Smooth muscle cell of the brain vasculature (primary cell): ENCODE results near the gene DYRK1B.

Experiments
- DNase-seq: peaks from one replicate; pipeline ENCODE4 v3.0.0-alpha.2; 2012; ENCODE audit warnings: low read depth, low spot score

The DYRK1B gene

DNA sequence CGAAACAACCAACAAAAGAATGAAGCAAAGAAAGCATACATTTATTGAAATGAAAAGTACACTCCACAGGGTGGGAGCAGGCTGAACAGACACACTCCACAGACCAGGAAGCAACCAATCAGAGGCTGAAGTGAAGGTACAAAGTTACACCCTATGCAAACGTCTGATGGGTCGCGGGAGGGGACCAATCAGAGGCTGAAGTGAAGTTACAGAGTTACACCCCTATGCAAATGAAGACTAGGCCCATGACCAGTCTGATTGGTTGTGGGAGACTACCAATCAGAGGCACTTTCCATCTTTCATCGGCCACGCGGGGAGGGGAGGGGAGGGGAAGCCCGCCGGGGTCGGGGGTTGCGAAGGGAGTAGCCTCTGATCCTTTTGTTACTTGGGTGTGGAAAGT, 24.6 kb upstream of the DYRK1B start:
- peak; percentile 40 for DNase-seq

DNA sequence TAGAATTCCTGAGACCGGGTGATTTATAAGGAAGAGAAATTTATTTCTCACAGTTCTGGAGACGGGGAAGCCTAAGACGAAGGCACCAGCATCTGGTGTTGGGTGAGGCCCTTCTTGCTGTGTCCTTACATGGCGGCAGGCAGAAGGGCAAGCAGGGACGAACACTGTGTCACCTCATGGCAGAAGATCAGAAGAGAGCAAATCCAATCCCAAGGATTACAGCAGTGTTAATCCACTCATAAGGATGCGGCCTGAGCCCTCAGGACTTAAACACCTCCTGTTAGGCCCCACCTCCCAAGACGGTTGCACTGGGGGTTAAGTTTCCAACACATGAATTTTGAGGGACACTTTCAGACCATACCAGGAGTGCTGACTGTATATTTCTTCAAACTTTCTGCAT, 18.9 kb upstream of the DYRK1B start:
- DNase-seq = no peak

DNA sequence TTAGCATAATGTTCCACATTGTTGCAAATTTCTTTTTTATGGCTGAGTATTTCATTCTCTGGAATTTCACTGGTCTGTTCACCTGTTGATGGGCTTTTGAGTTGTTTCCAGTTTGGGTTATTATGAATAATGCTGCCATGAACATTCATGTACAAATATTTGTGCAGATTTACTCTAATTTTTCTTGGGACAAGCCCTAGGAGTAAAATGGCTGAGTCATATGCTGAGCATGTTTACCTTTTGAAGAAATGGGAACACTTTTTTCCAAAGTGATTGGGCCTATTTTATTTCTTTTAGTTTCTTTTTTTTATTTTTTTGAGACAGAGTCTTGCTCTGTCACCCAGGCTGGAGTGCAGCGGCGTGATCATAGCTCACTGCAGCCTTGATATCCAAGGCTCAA, 16.9 kb upstream of the DYRK1B start:
- DNase-seq = no peak

DNA sequence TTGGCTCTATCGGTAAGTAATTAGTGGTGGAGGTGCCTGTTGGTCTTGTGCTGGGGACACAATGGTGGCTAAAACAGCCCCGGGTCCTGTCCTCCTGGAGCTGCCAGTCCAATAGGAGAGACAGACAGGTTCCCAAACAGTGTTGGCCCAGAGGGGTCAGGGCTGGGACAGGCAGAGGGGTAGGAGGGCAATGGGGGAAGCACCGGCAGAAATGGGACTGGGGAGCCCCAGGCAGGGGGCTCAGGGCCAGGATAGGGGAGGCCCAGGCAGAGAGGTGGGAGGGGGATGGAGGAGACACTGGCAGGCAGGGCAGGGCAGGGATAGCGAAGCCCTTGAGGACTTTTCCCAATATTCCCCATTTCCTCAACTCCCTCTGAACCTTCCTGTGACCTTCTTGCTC, 14.4 kb upstream of the DYRK1B start:
- DNase-seq = no peak

DNA sequence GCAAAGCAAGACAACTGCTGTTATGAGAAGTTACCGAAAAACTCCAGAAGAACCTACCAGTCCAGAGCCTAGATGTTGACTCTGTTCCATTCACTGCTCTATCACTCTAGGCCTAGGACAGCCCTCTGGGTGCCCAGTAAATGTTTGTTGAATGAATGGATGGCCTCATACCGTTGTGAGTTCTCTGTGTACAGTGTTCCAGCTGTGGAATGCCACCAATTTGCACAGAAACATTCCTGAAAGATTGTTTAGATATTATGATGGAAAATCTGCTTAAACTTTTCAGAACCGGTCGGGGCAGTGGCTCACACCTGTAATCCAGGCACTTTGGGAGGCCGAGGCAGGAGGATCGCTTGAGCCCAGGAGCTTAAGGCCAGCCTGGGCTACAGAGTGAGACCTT, 13.6 kb upstream of the DYRK1B start:
- DNase-seq = no peak

DNA sequence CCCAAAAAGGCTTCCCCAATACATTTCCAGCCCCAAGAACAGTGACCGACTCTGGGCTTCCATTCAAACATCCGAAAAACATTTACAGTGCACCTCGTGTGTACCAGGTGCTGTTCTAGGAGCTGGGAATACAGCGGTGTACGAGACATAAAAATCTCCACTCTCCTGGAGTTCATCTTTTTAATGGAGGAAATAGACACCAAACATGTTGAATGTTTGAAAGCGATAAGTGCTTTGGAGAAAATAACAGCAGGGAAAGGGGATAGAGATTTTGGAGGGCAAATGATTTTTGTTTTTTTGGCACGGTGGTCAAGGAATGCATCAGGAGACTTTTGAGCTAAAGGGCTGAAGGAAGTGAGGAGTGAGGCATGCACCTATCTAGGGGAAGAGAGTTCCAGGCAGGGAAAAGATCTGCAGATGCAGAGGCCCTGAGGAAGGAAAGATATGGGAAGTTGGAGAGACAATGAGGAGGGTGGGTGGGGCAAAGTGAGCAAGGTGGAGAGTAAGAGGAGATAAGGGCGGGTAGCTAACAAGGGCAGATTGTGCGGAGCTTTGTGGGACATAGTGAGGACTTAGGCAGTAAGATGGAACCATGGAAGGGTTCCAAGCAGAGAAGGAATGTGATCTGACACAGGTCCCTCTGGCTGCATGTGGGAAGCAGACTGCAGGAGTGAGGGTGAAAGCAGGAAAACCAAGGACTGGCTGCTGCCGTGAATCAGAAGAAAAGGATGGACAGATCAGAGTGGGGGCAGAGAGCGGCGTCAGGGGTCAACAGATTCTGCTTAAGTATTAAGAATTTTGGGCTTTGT, 12.9 kb upstream of the DYRK1B start:
- DNase-seq = no peak

DNA sequence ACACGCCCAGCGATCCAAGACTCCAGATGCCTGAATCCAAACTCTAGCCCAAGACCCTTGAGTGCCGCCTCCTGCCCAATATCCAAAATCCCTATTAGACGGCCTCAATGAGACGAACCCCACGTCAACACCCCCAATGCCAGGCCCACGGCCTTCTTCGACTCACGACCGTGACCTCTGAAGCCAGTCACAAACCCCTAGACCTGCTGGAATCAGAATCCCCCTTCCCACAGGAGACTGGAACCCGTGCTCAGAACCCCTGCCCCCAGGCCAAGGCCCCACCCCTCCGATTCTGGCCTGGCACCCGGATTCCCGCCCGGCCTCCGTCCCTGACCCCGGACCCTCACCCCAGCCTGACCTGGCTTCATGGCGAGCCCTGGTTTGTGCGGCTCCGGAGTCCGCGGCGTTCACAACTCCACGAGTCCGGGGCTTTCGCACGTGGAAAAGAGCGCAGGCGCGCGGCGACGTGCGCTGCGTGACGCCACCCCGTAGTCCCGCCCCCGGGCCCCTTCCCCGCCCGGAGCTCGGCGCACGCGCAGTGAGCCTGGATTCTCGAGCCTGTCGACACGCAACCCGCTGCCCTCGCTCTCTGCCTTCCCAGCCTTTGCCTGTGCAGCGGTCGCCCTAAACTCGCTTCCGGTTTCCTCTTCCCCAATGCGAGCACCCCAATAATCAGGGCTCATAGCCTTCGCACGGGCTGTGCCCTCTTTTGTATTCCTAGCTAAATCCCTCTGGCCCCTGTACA, 12.1 kb upstream of the DYRK1B start, which contains the start of gene FBL:
FBL (minus strand) TSS at position 447 of the 745 bp plus-strand sequence; CDS start at position 368, 79 bp downstream.
- DNase-seq = no peak

DNA sequence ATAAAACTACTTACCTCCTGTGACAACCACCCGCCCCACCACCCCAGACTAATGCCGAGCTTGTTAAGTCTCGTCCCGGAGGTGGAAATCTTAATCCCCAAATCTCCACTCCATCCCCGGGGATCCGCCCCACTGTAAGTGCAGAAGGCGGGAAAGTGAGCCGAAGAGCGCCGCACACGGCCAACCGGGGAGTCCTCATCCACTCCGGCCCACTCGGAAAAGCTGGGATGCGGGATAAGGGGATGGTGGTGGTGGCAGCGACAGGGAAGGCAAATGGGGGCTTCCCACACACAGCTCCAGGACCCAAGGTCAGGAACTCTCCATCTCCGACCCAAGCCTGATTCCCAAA, 11.6 kb upstream of the DYRK1B start:
- DNase-seq = no peak

DNA sequence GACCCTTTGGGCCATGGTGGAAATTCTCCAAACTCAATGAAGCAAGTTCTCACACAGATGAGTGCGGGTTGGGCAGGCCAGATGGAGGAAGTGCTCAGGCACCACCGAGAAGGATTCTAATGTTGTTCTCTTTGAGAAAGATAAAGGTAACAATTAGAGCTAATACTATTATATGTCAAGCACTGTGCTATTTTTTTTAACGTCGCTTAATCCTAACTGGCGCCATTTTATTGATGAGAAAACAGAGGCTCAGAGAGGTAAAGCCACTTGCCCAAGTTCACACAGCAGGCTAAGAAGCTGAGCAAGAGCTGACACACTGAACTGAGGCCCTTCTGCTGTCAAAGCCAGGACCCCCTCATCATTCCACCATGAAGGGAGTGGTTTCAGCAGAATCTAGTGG, 11.2 kb upstream of the DYRK1B start:
- no peak for DNase-seq

DNA sequence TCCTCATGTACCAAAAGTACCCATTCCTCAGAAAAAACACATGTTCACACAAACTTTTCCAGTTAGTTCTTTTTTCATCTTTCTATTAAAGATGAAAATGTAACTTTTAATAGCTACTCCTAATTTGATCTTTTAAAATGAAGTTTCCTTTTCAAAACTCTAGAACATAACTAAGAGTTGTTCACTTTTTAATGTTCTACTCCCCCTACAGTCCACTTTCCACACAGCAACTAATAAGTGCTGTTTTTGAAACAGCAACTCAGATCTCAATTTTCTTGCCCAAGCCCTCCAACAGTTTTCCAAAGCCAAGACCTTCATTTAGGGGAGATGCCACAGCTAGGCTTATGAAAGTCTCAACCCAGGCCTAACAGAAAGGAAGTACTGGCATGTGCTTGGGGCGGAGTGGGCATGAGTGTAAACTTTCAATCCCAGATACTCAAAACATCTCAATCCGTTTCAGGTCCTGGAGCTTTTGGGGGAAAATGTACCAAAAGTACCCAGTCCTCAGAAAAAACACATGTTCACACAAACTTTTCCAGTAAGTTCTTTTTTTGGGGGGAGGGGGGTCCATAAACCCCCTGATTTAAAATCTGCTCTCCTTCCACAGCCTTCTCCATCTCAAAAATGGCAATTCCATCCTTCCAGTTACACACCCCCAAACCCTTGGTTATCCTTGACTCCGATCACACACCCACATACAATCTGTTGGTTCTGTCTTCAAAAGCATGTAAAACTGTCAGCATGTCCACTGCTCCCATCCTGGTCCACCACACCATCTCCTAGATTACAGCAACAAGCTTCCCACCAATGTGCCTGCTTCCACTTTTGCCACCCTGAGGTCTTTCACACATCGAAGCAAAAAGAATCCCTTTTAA, 10.2 kb upstream of the DYRK1B start:
- no peak for DNase-seq

DNA sequence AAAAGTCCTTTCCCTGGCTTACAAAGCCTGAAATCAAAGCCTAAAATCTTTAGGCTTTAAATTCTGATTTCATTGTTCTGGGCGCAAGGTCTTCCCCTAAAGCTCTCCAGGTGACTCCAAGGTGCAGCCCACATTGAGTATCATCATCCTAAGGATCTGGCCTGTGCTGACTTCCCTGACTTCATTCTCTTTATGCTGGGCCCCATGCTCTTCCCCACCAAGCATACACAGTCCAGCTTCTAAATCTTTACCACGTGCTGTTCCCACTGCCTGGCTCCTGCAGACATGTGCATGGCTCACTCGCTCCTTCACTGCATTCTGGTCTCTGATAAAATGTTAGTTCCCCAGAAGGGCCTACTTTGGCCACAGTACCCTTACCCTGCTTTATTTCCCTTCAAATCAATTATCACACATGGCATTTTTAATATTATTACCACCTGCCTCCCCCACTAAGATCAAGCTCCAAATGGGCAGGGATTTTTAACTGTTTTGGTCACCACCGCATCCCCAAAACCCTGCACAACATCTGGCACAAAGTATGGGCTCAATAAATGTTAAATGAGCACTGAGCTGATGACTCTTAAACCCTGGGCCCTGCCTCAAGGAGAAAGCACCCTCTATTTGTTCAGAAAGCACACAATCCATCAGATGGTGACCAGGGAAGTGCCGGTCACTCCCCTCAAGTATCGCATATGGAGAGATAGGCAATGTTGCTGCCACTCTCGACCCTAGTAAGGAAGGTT, 8.9 kb upstream of the DYRK1B start:
- no peak for DNase-seq

DNA sequence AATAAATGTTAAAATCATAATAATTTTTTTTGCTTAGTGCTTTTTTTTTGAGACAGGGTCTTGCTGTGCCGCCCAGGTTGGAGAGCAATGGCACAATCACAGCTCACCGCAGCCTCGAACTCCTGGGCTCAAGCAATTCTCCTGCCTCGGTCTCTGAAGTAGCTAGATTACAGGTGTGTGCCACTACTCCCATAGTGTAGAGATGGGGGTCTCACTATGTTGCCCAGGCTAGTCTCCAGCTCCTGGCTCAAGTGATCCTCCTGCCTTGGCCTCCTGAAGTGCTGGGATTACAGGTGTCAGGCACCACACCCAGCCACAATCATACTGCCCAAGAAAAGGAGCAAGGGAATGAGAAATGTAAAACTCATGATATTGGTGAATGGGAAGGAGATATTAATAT, 7.1 kb upstream of the DYRK1B start:
- DNase-seq = no peak

DNA sequence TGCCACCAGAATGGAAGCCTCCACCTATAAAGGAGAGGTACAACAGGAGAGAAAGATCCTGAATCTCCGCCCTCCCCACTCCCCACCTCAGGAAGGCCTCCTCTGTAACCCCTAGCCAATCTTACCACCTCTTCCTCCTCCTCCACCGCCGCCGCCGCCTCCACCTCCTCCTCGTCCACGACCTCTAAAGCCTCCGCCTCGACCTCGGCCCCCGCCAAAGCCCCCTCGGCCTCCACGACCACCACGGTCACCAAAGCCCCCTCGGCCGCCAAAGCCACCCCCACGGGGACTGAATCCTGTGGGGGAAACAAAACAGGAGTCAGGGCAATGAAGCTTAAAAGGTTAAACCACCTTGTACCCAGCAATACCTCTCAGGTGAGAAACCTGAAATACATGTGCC, 6.5 kb upstream of the DYRK1B start:
- DNase-seq = no peak

DNA sequence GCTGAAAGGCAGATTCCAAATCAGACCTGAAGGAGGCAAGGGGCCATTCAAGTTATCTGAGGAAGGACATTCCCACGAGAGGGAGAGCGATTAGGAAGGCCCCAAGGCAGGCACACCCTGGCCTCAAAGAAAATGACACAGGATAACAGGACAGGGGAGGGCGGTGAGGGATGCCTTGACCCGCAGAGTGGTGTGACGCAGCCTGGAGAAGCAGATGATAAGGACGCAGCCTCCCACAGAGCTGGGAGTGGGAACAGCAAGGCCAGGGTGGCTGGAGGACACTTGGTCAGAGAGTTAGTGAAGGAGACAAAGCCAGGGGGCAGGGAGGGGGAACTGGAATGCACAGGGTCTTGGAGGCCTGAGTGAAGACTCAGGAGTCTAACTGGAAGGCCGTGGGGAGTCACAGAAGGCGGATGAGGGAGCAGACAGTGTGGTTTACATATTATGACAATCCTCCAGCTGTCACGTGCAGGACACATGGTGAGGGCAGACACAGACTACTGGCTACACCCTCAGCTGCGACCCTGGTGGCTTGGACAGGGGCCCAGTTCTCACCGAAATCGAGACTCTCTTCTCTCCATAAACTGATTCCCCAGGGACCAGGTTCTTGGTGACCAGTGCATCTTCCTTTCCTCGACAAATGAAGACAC, 5.8 kb upstream of the DYRK1B start:
- DNase-seq = no peak

DNA sequence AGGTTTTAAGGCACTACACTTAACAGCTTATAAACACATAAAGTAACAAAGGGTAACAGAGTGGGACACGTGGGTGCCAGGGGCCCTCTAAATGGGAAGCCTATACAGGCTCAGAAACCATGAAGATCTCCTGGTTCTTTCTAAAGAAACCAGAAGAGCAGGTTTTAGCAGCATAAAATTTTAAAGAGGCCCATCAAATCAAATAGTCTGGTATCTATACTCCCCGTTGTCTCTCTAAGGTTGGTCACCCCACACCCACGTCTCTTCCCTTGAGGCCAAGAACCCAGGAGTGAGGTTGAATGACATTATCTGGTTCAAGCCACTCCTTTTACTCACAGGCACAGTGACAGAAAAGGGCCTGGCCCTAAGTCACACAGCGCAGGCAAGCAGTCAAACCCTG, 4.6 kb upstream of the DYRK1B start:
- no peak for DNase-seq

DNA sequence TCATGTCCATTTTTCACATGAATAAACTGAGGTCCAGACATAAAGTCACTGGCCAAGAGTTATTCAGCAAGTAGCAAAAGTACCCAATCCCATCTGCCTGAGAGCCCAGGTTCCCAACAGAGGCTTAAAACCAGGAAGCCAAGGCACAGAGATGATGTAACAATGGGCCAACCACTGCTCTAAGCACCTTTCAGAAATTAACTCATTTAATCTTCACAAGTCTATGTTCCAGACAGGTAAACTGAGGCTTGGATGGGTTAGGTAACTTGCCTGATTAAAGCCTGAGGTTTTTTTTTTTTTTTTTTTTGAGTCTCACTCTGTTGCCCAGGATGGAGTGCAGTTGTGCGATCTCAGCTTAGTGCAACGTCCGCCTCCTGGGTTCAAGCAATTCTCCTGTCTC, 4.0 kb upstream of the DYRK1B start:
- no peak for DNase-seq

DNA sequence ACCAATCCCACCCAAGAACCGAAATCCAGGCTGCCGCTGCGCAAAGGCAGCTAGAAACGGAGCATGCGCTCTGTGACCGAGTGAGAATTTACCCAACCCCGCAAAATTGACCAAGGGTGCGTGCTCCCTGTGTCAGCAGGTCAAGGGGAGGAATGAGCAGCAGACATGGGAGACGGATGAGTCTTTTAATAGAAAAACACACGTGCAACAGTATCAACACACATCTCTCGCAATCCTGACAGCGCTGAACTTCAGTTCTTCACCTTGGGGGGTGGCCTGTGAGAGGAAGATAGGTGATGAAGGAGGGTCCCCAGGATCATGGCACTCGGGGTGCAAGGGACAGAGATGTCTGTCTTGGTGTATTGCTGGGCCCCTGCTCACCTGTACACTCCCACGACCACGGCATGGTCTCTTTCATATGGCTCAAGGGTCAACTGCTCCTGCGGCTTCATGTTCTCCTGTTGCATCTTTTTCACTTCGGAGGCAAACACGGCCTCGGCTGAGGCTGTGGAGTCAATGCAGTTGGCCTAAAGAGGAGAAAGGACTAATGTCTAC, 402 bp upstream of the DYRK1B start:
- DNase-seq = no peak

DNA sequence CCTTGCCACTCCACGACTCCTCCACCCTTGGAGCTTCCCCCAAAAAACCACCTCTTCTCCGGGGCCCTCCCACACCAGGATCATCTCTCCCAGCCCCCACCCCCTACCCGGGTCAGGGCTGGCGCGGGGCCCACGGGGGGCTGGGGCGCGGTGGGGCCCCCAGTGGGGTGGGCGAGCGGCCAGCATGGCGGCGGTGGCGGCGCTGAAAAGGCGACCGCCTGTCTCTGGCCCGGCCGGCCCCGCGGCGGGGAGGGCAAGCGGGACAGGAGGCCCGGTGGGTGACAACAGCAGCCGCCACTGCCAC, 850 bp downstream of the DYRK1B start:
- no peak for DNase-seq

DNA sequence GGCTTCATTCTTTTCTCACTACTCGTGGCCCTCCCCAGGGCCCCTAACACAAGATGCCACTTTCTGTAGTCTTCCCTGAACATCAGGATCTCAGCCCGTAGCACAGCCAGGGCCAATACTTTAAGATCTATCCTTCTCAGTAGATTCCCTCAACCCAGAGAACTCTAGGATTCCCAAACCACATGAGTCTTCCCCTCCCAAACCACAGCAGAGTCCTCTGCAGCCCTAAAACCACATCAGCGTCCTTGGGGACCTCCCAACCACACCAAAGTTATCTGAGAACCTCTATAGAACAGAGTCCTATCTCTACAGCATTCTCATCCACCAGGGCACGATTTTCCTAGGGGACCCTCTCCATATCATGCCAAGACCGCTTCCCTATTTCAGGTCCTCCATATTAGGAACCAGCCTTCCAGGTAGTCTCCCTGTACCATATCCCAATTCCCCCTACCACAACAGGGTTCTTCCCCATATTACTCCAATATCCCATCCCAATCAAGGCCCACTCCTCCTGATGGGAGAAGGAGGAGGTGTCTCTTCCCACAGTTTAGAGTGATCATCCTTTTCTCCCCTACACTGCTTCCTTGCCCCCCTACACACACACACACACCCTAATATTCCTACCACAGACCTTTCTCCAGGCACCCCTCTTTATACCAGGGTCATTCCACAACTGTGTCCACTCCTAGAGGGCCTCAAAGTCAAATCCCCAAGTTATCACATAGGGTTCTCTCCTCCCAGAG, 1.4 kb downstream of the DYRK1B start:
- no peak for DNase-seq

DNA sequence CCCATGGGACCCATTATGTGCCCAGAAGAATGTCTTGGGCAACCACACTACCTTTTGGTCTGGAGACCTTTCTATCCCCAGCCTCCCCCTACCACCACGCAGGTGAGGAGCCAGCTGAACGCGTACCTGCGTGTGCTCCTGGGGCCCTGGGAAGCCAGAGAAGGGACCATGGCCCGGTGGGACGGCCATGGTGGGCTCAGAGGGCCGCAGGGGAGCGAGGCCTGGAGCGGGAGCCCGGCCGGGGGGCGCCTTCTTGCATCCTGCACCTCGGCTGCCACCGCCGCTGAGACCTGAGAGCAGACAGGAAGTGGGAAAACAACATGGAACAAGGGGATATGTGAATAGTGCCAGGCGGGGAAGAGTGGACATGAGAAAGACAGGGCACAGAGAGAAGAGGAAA, 2.3 kb downstream of the DYRK1B start:
- no peak for DNase-seq
